ENCODE results near the gene ELOVL6.

Gene ELOVL6

DNA sequence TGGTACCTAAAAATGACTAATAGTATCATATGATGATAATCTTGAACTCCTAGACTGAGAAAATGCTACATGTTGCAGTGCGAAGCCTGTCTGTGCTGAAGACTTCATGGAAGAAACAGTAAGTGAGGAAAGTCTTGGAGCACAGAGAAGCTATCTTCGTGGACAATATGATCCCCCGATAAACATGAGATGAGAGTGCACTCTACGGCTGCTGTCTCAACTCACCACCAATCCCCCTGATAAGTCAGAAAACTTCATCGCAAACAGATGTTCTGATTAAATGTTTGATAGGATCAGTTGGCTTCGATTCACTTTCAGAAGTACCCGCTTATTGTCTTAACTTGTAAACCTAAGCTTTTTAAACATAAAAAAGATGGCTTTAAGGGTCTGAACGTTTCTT lies 130.2 kb downstream of the ELOVL6 start:
- H3K4me3 ChIP-seq (ENCODE audit: low read length), result no peak overlapping the region
- no peak for DNase-seq (ENCODE audit: low read depth)
- TF ChIP-seq, protein P1, sequence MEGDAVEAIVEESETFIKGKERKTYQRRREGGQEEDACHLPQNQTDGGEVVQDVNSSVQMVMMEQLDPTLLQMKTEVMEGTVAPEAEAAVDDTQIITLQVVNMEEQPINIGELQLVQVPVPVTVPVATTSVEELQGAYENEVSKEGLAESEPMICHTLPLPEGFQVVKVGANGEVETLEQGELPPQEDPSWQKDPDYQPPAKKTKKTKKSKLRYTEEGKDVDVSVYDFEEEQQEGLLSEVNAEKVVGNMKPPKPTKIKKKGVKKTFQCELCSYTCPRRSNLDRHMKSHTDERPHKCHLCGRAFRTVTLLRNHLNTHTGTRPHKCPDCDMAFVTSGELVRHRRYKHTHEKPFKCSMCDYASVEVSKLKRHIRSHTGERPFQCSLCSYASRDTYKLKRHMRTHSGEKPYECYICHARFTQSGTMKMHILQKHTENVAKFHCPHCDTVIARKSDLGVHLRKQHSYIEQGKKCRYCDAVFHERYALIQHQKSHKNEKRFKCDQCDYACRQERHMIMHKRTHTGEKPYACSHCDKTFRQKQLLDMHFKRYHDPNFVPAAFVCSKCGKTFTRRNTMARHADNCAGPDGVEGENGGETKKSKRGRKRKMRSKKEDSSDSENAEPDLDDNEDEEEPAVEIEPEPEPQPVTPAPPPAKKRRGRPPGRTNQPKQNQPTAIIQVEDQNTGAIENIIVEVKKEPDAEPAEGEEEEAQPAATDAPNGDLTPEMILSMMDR (conservative IDR thresholded peaks at IDR 0.05; ENCODE audit: low read depth, low read length), result no peak

DNA sequence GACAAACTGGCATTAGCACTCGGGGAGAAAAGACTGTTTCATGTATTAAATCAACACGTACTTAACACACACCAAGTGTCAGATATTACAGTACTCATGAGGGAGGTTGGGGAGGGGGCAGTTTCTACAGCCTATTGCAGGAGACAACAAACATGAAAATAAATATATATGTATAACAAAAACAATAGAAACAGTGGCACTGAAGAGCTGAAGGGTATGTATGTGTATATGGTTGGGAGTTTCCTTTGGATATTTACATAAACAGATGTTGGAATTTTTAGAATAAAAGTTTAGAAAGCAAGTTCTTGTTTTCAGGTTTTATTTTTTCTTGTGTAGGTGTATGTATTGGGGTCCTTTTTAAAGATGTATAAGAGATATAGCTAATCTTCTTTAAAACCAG lies 133.5 kb downstream of the ELOVL6 start:
- TF ChIP-seq, protein P1 (conservative IDR thresholded peaks at IDR 0.05; ENCODE audit: low read depth, low read length), result no peak
- DNase-seq (ENCODE audit: low read depth), result no peak
- no peak overlapping the region for H3K4me3 ChIP-seq (ENCODE audit: low read length)

DNA sequence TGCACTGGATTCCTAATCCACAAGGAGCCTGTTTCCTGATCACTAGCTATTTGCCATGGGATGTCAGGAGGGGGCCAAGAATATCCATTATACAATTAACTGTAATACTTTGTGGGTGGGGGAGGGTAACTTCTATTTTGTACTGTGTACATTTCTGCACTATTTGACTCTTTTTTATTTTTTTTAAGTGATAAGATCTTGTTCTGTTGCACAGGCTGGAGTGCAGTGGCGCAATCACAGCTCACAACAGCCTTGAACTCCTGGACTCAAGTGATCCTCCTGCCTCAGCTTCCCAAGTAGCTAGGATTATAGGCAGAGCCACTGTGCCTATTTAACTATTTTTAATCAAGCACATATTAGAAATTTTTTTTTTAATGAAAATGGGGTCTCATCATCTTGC lies 134.1 kb downstream of the ELOVL6 start:
- TF ChIP-seq, protein P1 (conservative IDR thresholded peaks at IDR 0.05; ENCODE audit: low read depth, low read length), result no peak
- no peak overlapping the region for H3K4me3 ChIP-seq (ENCODE audit: low read length)
- no peak for DNase-seq (ENCODE audit: low read depth)

DNA sequence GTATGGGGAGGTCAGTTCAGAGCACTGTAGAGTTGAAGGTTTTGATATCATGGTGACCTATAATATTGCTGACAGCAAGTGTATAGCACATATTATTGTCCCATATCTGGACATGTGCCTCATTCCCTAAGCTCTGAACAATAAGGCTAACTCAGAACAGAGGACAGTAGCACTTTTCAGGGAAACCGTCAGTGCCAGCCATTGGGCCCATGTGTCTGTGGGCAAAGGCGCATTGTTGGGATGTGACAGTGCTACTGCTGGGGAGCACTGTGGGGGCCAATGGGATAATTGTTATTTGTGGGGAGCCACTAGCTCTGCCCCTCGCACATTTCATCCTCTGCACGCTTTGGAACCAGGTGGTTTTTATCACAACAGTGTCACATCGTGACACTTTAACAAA lies 136.2 kb downstream of the ELOVL6 start:
- H3K4me3 ChIP-seq (ENCODE audit: low read length), result no peak overlapping the region
- TF ChIP-seq, protein P1 (conservative IDR thresholded peaks at IDR 0.05; ENCODE audit: low read depth, low read length), result no peak
- DNase-seq (ENCODE audit: low read depth), result no peak

DNA sequence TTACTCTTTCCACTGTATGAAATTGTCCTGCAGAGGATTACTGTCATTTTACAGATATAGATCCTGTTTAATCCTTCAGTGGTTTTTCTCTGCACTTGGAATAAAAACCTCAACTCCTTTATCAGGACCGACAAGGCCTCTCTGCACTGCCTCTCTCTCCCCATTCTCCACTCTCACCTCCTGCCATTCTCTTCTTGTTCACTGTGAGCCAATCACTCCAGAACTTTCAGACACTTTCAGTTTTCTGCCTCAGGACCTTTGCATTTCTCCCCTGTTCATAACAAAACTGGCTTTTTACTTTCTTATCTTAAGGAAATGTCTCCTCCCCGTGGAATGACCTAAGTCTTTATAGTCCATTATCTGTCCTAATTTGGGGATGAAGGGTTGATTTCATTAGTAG lies 137.3 kb downstream of the ELOVL6 start:
- TF ChIP-seq, protein P1 (conservative IDR thresholded peaks at IDR 0.05; ENCODE audit: low read depth, low read length), result no peak
- DNase-seq (ENCODE audit: low read depth), result no peak
- H3K4me3 ChIP-seq (ENCODE audit: low read length), result no peak overlapping the region

DNA sequence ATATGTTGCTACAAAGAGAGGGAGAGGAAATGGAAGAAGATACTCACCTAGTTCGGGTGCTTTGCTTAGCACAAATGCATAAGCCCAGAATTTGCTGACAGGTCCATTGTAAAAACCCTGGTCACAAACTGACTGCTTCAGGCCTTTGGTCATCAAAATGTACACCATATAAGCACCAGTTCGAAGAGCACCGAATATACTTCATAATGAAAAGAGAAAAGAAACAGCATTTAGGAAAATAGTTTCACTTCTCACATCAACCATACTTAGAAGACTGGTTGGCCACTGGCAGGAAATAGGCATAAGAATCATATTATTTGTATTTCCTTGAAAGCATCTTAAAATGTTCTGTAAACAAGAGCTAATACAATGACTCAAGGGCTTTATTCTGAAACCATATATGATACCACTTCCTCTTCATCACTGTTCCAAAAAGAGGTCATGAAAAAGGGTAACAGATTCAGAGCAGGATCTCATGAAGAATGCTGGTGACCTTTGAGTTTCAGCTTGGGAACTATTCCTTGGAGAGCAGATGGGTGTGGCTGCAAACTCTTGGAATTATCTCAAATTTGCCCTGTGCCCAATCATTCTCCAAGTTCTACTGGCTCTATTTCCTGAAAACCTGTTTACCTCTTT lies 138.7 kb downstream of the ELOVL6 start:
- TF ChIP-seq, protein P1 (conservative IDR thresholded peaks at IDR 0.05; ENCODE audit: low read depth, low read length), result no peak
- DNase-seq (ENCODE audit: low read depth), result no peak
- no peak overlapping the region for H3K4me3 ChIP-seq (ENCODE audit: low read length)

DNA sequence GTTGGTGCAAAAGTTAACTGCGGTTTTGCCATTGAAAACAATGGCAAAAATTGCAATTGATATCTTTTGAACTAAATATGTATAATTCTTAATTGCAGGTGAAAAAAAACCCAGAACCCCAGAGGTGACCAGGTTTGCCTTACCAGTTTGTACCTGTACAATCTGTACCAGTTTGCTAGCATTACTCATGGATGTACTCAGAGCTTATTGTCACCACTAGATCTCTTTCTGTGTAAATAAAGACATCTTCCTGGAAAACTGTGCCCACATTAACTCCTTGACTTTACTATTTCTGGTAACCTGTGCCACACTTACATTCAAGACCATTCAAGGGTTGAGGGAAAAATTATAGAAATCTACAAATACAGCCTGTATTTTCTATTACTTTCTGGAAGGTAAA lies 139.7 kb downstream of the ELOVL6 start:
- DNase-seq (ENCODE audit: low read depth), result no peak
- no peak overlapping the region for H3K4me3 ChIP-seq (ENCODE audit: low read length)
- TF ChIP-seq, protein P1 (conservative IDR thresholded peaks at IDR 0.05; ENCODE audit: low read depth, low read length), result no peak

Measured in retinal pigment epithelial cell (primary cell).